HUES48 (cell line): ENCODE data around the gene DHDDS.
"Not testable (repeated sequence)": the region's sequence is repeated elsewhere in the genome, so short reads cannot be mapped to it uniquely, and the experiment has no call there.

Experiments
- H3K27ac ChIP-seq: one replicate; pipeline ENCODE4 v1.7.0; 2013; ENCODE audit warnings: low read depth, low read length, inconsistent platforms
- H3K27me3 ChIP-seq: 2 replicates; pipeline ENCODE4 v1.6.1; 2013; ENCODE audit warnings: mild to moderate bottlenecking, low read length; ENCODE audit not compliant: control insufficient read depth, insufficient read depth
- H3K36me3 ChIP-seq: 2 replicates; pipeline ENCODE4 v1.6.1; 2013; ENCODE audit warnings: low read length; ENCODE audit not compliant: control insufficient read depth, insufficient read depth
- H3K4me1 ChIP-seq: 2 replicates; pipeline ENCODE4 v1.6.1; 2013; ENCODE audit warnings: mild to moderate bottlenecking, low read length; ENCODE audit not compliant: control insufficient read depth, insufficient read depth
- H3K4me3 ChIP-seq: 2 replicates; pipeline ENCODE4 v1.5.1; 2013; ENCODE audit warnings: mild to moderate bottlenecking, low read depth, low read length
- H3K9ac ChIP-seq: 2 replicates; pipeline ENCODE4 v1.6.1; 2013; ENCODE audit warnings: mild to moderate bottlenecking, low read depth, low read length, moderate library complexity
- H3K9me3 ChIP-seq: 2 replicates; pipeline ENCODE4 v1.6.1; 2013; ENCODE audit warnings: low read length; ENCODE audit not compliant: control insufficient read depth, insufficient read depth

The DHDDS gene

DNA sequence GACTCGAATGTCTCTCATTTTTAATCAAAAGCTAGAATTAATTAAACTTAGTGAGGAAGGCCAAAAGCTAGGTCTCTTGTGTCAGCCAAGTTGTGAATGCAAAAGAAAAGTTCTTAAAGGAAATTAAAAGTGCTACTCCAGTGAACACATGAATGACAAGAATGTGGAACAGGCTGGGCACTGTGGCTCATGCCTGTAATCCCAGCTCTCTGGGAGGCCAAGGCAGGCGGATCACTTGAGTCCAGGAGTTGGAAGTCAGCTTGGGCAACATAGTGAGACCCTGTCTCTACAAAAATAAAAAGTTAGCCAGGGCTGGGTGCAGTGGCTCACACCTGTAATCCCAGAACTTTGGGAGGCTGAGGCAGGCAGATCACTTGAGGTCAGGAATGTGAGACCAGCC is 78.6 kb downstream of the DHDDS start:
- H3K4me1 ChIP-seq, H3K27ac ChIP-seq, H3K27me3 ChIP-seq, H3K36me3 ChIP-seq, H3K9ac ChIP-seq, H3K9me3 ChIP-seq, H3K4me3 ChIP-seq: not testable (repeated sequence)

DNA sequence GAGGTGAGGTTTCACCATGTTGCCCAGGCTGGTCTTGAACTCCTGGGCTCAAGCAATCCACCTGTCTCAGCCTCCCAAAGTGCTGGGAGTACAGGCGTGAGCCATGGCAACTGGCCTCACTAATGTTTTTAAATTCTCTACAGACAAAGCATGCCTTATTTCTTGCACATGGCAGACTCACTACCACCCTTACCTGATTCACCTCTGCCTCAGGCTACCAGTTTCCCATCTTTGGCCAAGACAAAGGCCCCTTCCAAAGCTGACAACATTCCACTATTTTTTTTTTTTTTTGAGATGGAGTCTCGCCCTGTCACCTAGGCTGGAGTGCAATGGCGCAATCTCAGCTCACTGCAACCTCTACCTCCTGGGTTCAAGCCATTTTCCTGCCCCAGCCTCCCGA is 83.7 kb downstream of the DHDDS start:
- not testable (repeated sequence) for H3K4me3 ChIP-seq, H3K27me3 ChIP-seq, H3K36me3 ChIP-seq, H3K9me3 ChIP-seq, H3K27ac ChIP-seq, H3K4me1 ChIP-seq, H3K9ac ChIP-seq

DNA sequence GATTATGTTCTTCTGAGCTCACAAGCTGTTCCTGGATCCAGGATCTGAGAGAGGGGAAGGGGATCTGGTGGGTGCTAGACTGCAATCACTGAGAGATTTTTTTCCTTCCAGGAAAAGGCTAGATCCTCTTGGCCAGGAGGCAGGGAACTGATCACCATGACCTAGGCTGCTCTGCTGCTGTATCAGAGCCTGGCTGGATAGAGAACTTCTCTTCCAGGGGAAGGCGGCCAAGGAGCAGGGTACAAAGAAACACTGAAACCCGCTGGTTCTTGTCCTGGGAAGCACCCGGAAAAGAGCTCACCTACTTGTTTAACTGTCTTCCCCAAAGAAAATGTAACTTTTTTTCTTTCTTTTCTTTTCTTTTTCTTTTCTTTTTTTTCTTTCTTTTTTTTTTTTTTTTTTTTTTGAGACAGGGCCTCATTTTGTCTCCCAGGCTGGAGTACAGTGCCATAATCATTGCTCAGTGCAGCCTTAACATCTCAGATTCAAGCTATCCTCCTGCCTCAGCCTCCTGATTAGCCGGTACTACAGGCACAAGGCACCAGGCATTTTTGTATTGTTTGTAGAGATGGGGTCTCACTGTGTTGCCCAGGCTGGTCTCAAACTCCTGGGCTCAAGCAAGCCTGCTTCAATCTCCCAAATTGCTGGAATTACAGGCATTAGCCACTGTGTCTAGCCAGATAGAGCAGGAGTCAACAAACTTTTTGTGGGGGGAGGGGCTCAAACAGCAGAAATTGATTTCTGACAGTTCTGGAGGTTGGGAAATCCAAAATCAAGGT is 85.1 kb downstream of the DHDDS start:
- Histone ChIP-seq H3K27ac (no peak overlapping the region), H3K36me3 (no peaks in the 10 kb centered on the region), H3K9ac (no peak overlapping the region), H3K4me1 (no peaks in the 10 kb centered on the region; the same call in 1 of the 2 replicates), H3K27me3 (no peaks in the 10 kb centered on the region), H3K9me3 (no peaks in the 10 kb centered on the region), H3K4me3 (no peak overlapping the region)

DNA sequence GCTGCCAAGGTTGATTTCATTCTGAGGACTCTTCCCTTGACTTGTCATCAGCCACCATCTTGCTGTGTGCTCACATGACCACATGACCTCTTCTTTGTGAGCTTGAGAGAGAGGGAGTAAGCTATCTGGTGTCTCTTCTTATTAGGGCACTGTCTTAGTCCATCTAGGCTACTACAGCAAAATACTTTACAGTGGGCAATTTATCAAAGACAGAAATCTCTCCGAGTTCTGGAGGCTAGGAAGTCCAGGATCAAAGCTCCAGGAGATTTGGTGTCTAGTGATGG is 85.6 kb downstream of the DHDDS start:
- H3K36me3 ChIP-seq, result no peaks in the 10 kb centered on the region
- H3K27ac ChIP-seq, result no peak overlapping the region
- H3K9me3 ChIP-seq, result no peaks in the 10 kb centered on the region
- H3K27me3 ChIP-seq, result no peaks in the 10 kb centered on the region
- no peak overlapping the region for H3K9ac ChIP-seq
- no peak overlapping the region for H3K4me3 ChIP-seq
- H3K4me1 ChIP-seq, result no peaks in the 10 kb centered on the region; the same call in 1 of the 2 replicates

DNA sequence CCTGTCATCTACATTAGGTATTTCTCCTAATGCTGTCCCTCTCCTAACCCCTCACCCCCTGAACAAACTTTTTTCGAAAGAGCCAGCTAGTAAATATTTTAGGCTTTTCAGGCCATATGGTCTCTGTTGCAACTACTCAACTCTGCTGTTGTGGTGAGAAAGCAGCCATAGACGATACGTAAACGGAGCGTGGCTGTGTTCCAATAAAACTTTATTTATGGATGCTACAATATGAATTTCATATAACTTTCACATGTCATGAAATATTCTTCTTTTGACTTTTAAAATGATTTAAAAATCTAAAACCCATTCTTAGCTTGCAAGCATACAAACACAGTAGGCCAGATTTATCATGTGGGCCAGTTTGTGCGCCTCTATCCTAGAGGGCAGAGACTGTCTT is 86.2 kb downstream of the DHDDS start:
- no peaks in the 10 kb centered on the region for H3K27me3 ChIP-seq
- H3K4me1 ChIP-seq, result no peaks in the 10 kb centered on the region; the same call in 1 of the 2 replicates
- H3K9ac ChIP-seq, result no peak overlapping the region
- no peak overlapping the region for H3K4me3 ChIP-seq
- no peaks in the 10 kb centered on the region for H3K36me3 ChIP-seq
- no peaks in the 10 kb centered on the region for H3K9me3 ChIP-seq
- no peak overlapping the region for H3K27ac ChIP-seq

DNA sequence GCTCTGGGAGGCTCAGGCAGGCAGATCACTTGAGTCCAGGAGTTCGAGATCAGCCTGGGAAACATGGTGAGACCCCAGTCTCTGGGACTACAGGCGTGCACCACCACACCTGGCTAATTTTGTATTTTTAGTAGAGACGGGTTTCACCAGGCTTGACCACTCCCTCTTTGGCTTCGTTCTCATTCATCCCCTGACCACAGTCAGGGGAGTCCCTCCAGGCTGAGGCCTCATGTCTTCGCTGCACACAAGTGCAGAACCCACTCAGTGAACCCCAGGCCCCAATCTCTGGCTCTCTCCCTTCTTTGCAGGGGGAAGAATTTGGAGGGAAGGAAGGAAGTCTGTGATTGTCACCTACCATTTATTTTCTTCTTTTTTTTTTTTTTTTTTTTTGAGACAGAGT is 88.2 kb downstream of the DHDDS start:
- no peaks in the 10 kb centered on the region for H3K36me3 ChIP-seq
- no peaks in the 10 kb centered on the region; the same call in 1 of the 2 replicates for H3K27me3 ChIP-seq
- H3K9me3 ChIP-seq, result no peaks in the 10 kb centered on the region
- no peak overlapping the region for H3K9ac ChIP-seq
- H3K4me1 ChIP-seq, result no peaks in the 10 kb centered on the region; the same call in 1 of the 2 replicates
- H3K27ac ChIP-seq, result no peak overlapping the region
- H3K4me3 ChIP-seq, result no peak overlapping the region
